ENCODE results near the gene UBE4A. TPM values are rescaled to one million over a fixed set of nuclear protein-coding genes. Genes with fewer than 3 reads are reported as not detected.
"Not testable (repeated sequence)": the region's sequence is repeated elsewhere in the genome, so short reads cannot be mapped to it uniquely, and the experiment has no call there.

Gene UBE4A
- total RNA-seq, 1 donor from 2014 or later = 45.0 TPM

DNA sequence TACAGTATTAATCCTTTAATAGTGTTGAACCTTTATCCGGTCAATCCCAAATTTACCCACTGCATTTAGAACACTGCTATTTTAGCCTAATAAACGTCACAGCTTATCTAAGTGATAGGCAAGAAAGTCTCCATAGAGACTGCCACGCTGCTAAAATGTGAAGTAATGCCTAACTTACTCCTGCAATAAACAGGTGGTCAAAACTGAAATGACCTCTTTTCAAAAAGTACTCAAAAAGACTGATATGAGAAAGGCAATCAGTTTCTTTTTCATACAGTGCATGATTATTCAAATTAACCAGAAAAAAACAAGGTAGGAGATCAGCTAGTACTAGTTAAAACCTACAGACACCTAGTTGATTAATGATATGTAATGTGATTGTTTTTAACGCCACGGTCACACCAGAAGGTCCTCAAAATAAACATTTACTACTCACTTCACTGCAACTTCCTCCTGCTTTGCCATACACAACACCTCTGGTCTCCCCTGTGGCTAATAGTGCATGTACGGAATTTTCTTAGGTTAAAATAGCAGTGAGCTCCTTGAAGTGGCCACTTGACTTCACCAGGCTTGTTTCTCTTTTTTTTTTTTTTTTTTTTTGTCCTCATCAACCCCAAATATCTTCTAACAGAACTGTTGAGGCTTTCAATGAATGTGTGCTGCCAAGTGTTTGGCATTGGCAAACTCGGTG, 50.8 kb downstream of the UBE4A start:
- TF ChIP-seq, protein P1, sequence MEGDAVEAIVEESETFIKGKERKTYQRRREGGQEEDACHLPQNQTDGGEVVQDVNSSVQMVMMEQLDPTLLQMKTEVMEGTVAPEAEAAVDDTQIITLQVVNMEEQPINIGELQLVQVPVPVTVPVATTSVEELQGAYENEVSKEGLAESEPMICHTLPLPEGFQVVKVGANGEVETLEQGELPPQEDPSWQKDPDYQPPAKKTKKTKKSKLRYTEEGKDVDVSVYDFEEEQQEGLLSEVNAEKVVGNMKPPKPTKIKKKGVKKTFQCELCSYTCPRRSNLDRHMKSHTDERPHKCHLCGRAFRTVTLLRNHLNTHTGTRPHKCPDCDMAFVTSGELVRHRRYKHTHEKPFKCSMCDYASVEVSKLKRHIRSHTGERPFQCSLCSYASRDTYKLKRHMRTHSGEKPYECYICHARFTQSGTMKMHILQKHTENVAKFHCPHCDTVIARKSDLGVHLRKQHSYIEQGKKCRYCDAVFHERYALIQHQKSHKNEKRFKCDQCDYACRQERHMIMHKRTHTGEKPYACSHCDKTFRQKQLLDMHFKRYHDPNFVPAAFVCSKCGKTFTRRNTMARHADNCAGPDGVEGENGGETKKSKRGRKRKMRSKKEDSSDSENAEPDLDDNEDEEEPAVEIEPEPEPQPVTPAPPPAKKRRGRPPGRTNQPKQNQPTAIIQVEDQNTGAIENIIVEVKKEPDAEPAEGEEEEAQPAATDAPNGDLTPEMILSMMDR (IDR thresholded peaks at IDR 0.05; ENCODE audit: insufficient read depth, low read length, poor library complexity, severe bottlenecking) = no peak
- no peak for DNase-seq (ENCODE audit: low read depth)
- H3K4me3 ChIP-seq (ENCODE audit: low read depth, low read length) = no peak overlapping the region
- H3K36me3 ChIP-seq (ENCODE audit: control insufficient read depth, insufficient read depth, low read length) = no peaks in the 10 kb centered on the region
- no peaks in the 10 kb centered on the region for H3K27me3 ChIP-seq (ENCODE audit: control insufficient read depth, insufficient read depth, low read length)

DNA sequence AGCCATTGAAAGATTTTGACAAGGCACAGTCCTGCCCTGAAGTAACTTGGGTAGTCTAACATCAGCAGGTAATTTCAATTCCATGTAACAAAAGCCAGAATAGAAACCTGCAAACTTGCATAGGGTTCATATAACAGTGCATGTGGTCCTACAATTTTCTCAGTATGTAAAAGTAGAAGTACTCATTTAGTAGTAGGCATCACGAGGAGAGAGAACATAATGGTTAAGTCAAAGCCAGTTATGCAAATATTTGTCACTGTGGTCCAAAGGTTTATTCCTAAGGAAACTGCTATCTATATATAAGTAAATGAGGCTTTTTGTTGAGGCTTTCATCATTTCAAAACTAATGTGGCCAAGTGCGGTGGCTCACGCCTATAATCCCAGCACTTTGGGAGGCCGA, 52.1 kb downstream of the UBE4A start:
- DNase-seq (ENCODE audit: low read depth) = no peak
- H3K27me3 ChIP-seq (ENCODE audit: control insufficient read depth, insufficient read depth, low read length) = no peaks in the 10 kb centered on the region
- H3K36me3 ChIP-seq (ENCODE audit: control insufficient read depth, insufficient read depth, low read length) = no peaks in the 10 kb centered on the region
- TF ChIP-seq, protein P1 (IDR thresholded peaks at IDR 0.05; ENCODE audit: insufficient read depth, low read length, poor library complexity, severe bottlenecking) = no peak
- no peak overlapping the region for H3K4me3 ChIP-seq (ENCODE audit: low read depth, low read length)

DNA sequence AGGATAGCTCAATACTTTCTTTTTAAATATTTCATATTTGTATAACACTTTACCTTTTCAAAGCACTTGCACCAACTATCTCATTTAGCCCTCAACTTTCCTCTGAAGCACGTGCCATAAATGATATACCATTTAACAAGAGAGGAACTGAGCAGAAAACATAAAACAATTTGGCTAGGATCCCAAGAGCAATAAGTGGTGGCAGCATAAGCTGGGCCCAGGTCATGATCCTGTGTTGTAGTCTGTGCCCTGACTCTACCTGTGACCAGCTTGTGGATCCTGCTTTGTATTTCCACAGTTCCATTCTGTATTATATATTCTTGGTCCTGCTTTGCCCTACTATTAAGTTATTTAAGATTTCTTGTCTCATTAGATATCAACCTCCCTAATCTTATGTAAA, 53.5 kb downstream of the UBE4A start:
- no peaks in the 10 kb centered on the region for H3K27me3 ChIP-seq (ENCODE audit: control insufficient read depth, insufficient read depth, low read length)
- no peak for DNase-seq (ENCODE audit: low read depth)
- no peaks in the 10 kb centered on the region for H3K36me3 ChIP-seq (ENCODE audit: control insufficient read depth, insufficient read depth, low read length)
- H3K4me3 ChIP-seq (ENCODE audit: low read depth, low read length) = no peak overlapping the region
- TF ChIP-seq, protein P1 (IDR thresholded peaks at IDR 0.05; ENCODE audit: insufficient read depth, low read length, poor library complexity, severe bottlenecking) = no peak

DNA sequence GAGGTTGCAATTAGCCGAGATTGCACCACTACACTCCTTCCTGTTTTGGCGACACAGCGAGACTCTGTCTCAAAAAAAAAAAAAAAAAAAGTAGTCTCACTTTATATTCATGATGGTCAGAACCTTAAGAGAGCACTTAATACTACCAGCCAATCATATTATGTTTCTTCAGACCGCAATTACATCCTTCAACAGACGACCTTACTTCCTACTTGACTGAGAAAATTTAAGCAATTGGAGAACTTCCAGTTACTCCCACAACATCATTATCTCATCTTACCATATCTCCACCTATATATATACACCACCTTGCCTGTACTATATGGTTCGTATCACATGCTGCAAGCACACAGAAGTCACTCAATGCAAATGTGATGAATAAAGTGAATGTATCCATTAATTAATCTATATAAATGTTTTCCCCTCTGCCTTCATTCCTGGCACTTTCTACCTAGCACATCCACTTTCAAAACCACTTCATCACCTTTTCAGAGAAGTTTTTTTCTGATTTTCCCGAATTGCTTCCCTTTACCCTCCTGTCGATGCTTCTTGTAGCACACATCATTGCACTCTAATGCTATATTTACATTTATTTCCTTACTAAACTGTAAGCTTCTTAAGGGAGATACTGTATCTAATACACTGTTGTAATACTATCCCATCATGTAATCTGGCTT, 55.8 kb downstream of the UBE4A start:
- Histone ChIP-seq H3K36me3 (ENCODE audit: control insufficient read depth, insufficient read depth, low read length) (no peaks in the 10 kb centered on the region), H3K4me3 (ENCODE audit: low read depth, low read length) (no peak overlapping the region), H3K27me3 (ENCODE audit: control insufficient read depth, insufficient read depth, low read length) (no peaks in the 10 kb centered on the region)
- TF ChIP-seq, protein P1 (IDR thresholded peaks at IDR 0.05; ENCODE audit: insufficient read depth, low read length, poor library complexity, severe bottlenecking) = no peak
- no peak for DNase-seq (ENCODE audit: low read depth)

DNA sequence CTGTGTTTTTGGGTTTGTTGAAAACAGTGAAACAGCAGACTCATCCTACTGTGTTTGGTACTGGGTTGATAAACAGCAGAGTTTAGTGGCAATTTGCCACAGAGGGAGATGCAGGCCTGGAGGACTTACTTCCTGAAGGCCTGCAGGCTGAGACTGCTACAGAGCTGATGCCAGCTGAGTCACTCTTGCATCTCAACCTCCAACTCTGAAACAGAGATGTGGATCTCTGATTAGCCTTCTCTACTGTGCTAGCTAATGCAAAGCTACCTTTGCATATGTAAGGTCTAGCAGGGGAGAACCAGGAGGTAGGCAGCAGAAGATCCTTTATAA, 56.3 kb downstream of the UBE4A start:
- peak; percentile 88 for DNase-seq (ENCODE audit: low read depth)
- H3K4me3 ChIP-seq (ENCODE audit: low read depth, low read length) = no peak overlapping the region
- no peaks in the 10 kb centered on the region for H3K27me3 ChIP-seq (ENCODE audit: control insufficient read depth, insufficient read depth, low read length)
- H3K36me3 ChIP-seq (ENCODE audit: control insufficient read depth, insufficient read depth, low read length) = no peaks in the 10 kb centered on the region
- TF ChIP-seq, protein P1 (IDR thresholded peaks at IDR 0.05; ENCODE audit: insufficient read depth, low read length, poor library complexity, severe bottlenecking) = no peak

DNA sequence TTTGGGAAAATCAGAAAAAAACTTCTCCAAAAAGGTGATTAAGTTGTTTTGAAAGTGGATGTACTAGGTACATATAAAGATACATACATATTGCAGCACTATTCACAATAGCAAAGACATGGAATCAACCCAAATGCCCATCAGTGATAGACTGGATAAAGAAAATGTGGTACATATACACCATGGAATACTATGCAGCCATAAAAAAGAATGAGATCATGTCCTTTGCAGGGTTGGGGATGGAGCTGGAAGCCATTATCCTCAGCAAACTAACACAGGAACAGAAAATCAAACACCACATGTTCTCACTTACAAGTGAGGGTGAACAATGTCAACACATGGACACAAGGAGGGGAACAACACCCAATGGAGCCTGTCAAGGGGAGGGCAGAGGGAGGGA, 57.5 kb downstream of the UBE4A start:
- DNase-seq (ENCODE audit: low read depth); H3K27me3 ChIP-seq (ENCODE audit: control insufficient read depth, insufficient read depth, low read length); H3K4me3 ChIP-seq (ENCODE audit: low read depth, low read length); H3K36me3 ChIP-seq (ENCODE audit: control insufficient read depth, insufficient read depth, low read length): not testable (repeated sequence)
